HepG2 (cell line): Measurements from ENCODE around the gene CPHXL2. TPM values are rescaled to one million over a fixed set of nuclear protein-coding genes. Genes with fewer than 3 reads are reported as not detected.

Source experiments
- ATAC-seq: fragments of 200-7000 bp; cut with Tn5 transposase; 3 replicates; pipeline ENCODE4 v1.9.1; 2020; ENCODE audit warnings: mild to moderate bottlenecking, moderate library complexity
- BruUV-seq: library from RNA; stranded (reverse); fragments of 400-500 nt; replicated peaks from 2 replicates; lab custom pipeline; 2021; lab: Mats Ljungman, UMichigan
- CTCF ChIA-PET: fragments of 300-600 bp; formaldehyde crosslinking; extraction: SDS; loops from one replicate; lab custom pipeline; 2021; ENCODE audit warnings: low total read pairs, inconsistent platforms, low intra/inter-chr PET ratio; lab: Yijun Ruan, JAX
- POLR2A ChIA-PET: fragments of 350-600 bp; sonication (Branson Sonifier 250); formaldehyde crosslinking; loops from one replicate; lab custom pipeline; 2020; ENCODE audit warnings: antibody characterized with exemption, inconsistent platforms; lab: Yijun Ruan, JAX
- DNase-seq: peaks from one replicate; pipeline ENCODE4 v3.0.0-alpha.2; 2015; ENCODE audit warnings: low spot score
- FAIRE-seq: peaks from 3 replicates; lab custom pipeline; 2011; peaks lifted over from hg19 to GRCh38; lab: Jason Lieb, UNC
- H2AFZ ChIP-seq: one replicate; pipeline ENCODE4 v1.6.1; 2011; ENCODE audit warnings: low read length, inconsistent platforms
- H3K27ac ChIP-seq: fragments of 300-600 bp; 3 replicates; pipeline ENCODE4 v1.8.0; 2011; ENCODE audit warnings: mixed run types, mild to moderate bottlenecking, mixed read lengths, low read length, inconsistent platforms; ENCODE audit not compliant: insufficient read depth; ENCODE audit errors: extremely low read length
- H3K27me3 ChIP-seq, 2 experiments: fragments of 200-600 bp in 1 of 2; 2 replicates in 1 of 2; 3 replicates in 1 of 2; pipeline versions ENCODE4 v1.6.0 to v1.8.0; 2011; ENCODE audit warnings: low read length in 2 of 2, mild to moderate bottlenecking in 2 of 2, moderate library complexity in 2 of 2, inconsistent platforms in 1 of 2; ENCODE audit not compliant: insufficient read depth in 2 of 2, control insufficient read depth in 1 of 2
- H3K36me3 ChIP-seq, 2 experiments: fragments of 200-600 bp in 1 of 2; replicated peaks in 1 of 2; 2 replicates in 1 of 2; 3 replicates in 1 of 2; pipeline versions ENCODE4 v1.5.1 to v1.8.0; 2011; ENCODE audit warnings: low read length in 2 of 2, inconsistent platforms in 1 of 2; ENCODE audit not compliant: insufficient read depth in 2 of 2, control insufficient read depth in 1 of 2
- H3K4me1 ChIP-seq: 2 replicates; pipeline ENCODE4 v1.5.1; 2012; ENCODE audit warnings: low read length, inconsistent platforms; ENCODE audit not compliant: insufficient read depth
- H3K4me2 ChIP-seq: 2 replicates; pipeline ENCODE4 v1.6.0; 2011; ENCODE audit warnings: low read depth, low read length, inconsistent platforms
- H3K4me3 ChIP-seq, 3 experiments: fragments of 200-600 bp in 1 of 3; sonication (generic), shearing (Covaris generic) in 1 of 3; replicated peaks in 1 of 3; 2 replicates each; pipeline ENCODE4 v1.5.1; 2011 to 2016; ENCODE audit warnings: low read length in 3 of 3, inconsistent platforms in 2 of 3, low read depth in 2 of 3, mild to moderate bottlenecking in 2 of 3, control low read depth in 1 of 3, mixed read lengths in 1 of 3; ENCODE audit not compliant: insufficient read depth in 1 of 3
- H3K79me2 ChIP-seq: one replicate; pipeline ENCODE4 v1.6.1; 2011; ENCODE audit warnings: low read length, inconsistent platforms; ENCODE audit not compliant: insufficient read depth
- H3K9ac ChIP-seq: 2 replicates; pipeline ENCODE4 v1.6.0; 2011; ENCODE audit warnings: mild to moderate bottlenecking, low read depth, low read length, inconsistent platforms; ENCODE audit not compliant: insufficient read depth
- H3K9me3 ChIP-seq: 2 replicates; pipeline ENCODE4 v1.5.1; 2012; ENCODE audit warnings: mild to moderate bottlenecking, low read length
- H4K20me1 ChIP-seq: 2 replicates; pipeline ENCODE4 v1.6.0; 2011; ENCODE audit warnings: inconsistent platforms, mild to moderate bottlenecking, low read length, moderate library complexity; ENCODE audit not compliant: insufficient read depth
- AGO1 ChIP-seq: fragments of 200-400 bp; formaldehyde crosslinking; IDR thresholded peaks from 2 replicates; pipeline ENCODE4 v1.6.1; 2017; ENCODE audit warnings: mild to moderate bottlenecking, low read depth, low read length, moderate library complexity; ENCODE audit not compliant: poor library complexity, severe bottlenecking
- CREM ChIP-seq, 2 experiments: sonication (generic) in 1 of 2; formaldehyde crosslinking in 1 of 2; IDR thresholded peaks; 2 replicates each; pipeline versions ENCODE4 v1.4.0 to v1.6.1; 2016 to 2020; ENCODE audit warnings: antibody characterized with exemption in 1 of 2, mild to moderate bottlenecking in 1 of 2, missing genetic modification reagents in 1 of 2
- DPF2 ChIP-seq: sonication (generic); formaldehyde crosslinking; IDR thresholded peaks from 2 replicates; pipeline ENCODE4 v1.4.0; 2020; ENCODE audit warnings: mild to moderate bottlenecking, low read depth, missing genetic modification reagents, borderline replicate concordance
- GFI1 ChIP-seq: sonication (generic); formaldehyde crosslinking; IDR thresholded peaks from 2 replicates; pipeline ENCODE4 v1.5.0; 2020; ENCODE audit warnings: missing genetic modification reagents, mild to moderate bottlenecking, borderline replicate concordance
- GTF2F1 ChIP-seq: fragments of 150-350 bp; IDR thresholded peaks from 2 replicates; pipeline ENCODE4 v1.6.1; 2014; ENCODE audit warnings: low read length
- MEIS2 ChIP-seq: sonication (generic); formaldehyde crosslinking; IDR thresholded peaks from 2 replicates; pipeline ENCODE4 v1.9.0; 2021; ENCODE audit warnings: mild to moderate bottlenecking, missing genetic modification reagents
- RORA ChIP-seq: sonication (generic); formaldehyde crosslinking; IDR thresholded peaks from 2 replicates; pipeline ENCODE4 v1.5.0; 2020; ENCODE audit warnings: mild to moderate bottlenecking, missing genetic modification reagents, moderate library complexity
- ZBTB39 ChIP-seq: sonication (generic); formaldehyde crosslinking; IDR thresholded peaks from 2 replicates; pipeline ENCODE4 v1.5.0; 2020; ENCODE audit warnings: missing genetic modification reagents
- ZNF503 ChIP-seq: sonication (generic); formaldehyde crosslinking; IDR thresholded peaks from 2 replicates; pipeline ENCODE4 v1.4.0; 2020; ENCODE audit warnings: missing genetic modification reagents
- ZNF720 ChIP-seq: sonication (generic); formaldehyde crosslinking; IDR thresholded peaks from 2 replicates; pipeline ENCODE4 v1.4.0; 2020; ENCODE audit warnings: missing genetic modification reagents
- ZNF737 ChIP-seq: sonication (generic); formaldehyde crosslinking; IDR thresholded peaks from 2 replicates; pipeline ENCODE4 v1.5.0; 2020; ENCODE audit warnings: missing genetic modification reagents, mild to moderate bottlenecking, borderline replicate concordance
- ZXDC ChIP-seq: sonication (generic); formaldehyde crosslinking; IDR thresholded peaks from 2 replicates; pipeline ENCODE4 v1.5.0; 2020; ENCODE audit warnings: mild to moderate bottlenecking, missing genetic modification reagents
- WGBS: methylation state at CpG from one replicate; pipeline ENCODE4 v1.1.6; 2017; ENCODE audit warnings: low lambda C conversion rate; 5-methylcytosine and 5-hydroxymethylcytosine counted together
- in situ Hi-C: cut with HindIII; loops from 2 replicates; pipeline ENCODE4 v1.10.0; 2017; ENCODE audit warnings: low pct_unique_long_range_greater_than_20kb; ENCODE audit not compliant: extremely low pct_ligation_motif_present
- intact Hi-C: fragments of 100-400 bp; cut with micrococcal nuclease; formaldehyde crosslinking; loops from one replicate; pipeline ENCODE4 v1.10.0; 2022; ENCODE audit not compliant: unreplicated experiment
- polyA plus RNA-seq, 8 experiments: library from polyadenylated mRNA; depleted of rRNA in 3 of 8; stranded (reverse) in 7 of 8; unstranded in 1 of 8; fragments of >200 nt; fragmentation: Illumina TruSeq in 4 of 8; extraction: Trizol in 4 of 8; gene quantifications; 2 replicates each; pipeline versions ENCODE4 v1.2.1 to v1.2.3, GENCODE V29; 2011 to 2016; ENCODE audit warnings: low read depth in 4 of 8, missing spikeins in 1 of 8, mixed read lengths in 1 of 8; ENCODE audit not compliant: insufficient read depth in 1 of 8
- total RNA-seq, 5 experiments: library from RNA; depleted of rRNA; stranded (reverse); fragments of >200 nt; fragmentation: Illumina TruSeq; extraction: Trizol; gene quantifications; 2 replicates each; pipeline ENCODE4 v1.2.3, GENCODE V29; 2016; ENCODE audit warnings: low read depth in 1 of 5

CPHXL2 gene
- total and polyA plus RNA-seq, 2 of the 13 experiments (the other 11 are each of a cell fraction or from before 2014, with no cell fraction given) = not detected

GRCh38 chr16:75648265-75649076, 28.3 kb downstream of the CPHXL2 start (continued):
- TF ChIP-seq CREM (IDR thresholded peaks at IDR 0.05) = 0 out of 2 replicates have a peak, but pooled peaks have one; percentile 10
- TF ChIP-seq CREM (CRISPR knock-in tag; IDR thresholded peaks at IDR 0.05) = no peak
- TF ChIP-seq ZXDC = no peak
- TF ChIP-seq AGO1 = peak; percentile 34

- H3K9ac ChIP-seq = peak within 1 kb of the TSS; percentile 94
- intact Hi-C loops = loop anchor here (2.0 to 5.0 kb wide), 2 partner anchors 80 to 177 kb away; partner anchors contain the start of gene GABARAPL2
- peaks cover 3 to 25% of the 10 kb centered on the region in 2 experiments for H3K36me3 ChIP-seq
- ChIA-PET POLR2A (interaction anchor here (0.7 to 2.9 kb wide), 15 partner anchors 8 to 342 kb away, joined by 3 to 28 read pairs (median 5); partner anchors contain the start of genes ADAT1, CFDP1, GABARAPL2 and TMEM231), CTCF (no interaction called here)
- H3K79me2 ChIP-seq = peaks cover 92% of the 10 kb centered on the region
- H2AFZ ChIP-seq = peak within 1 kb of the TSS; percentile 39
- no peaks in the 10 kb centered on the region; a peak in 1 of 5 replicates for H3K27me3 ChIP-seq
- DNase-seq (peak; percentile 92), ATAC-seq (peak; percentile 97), FAIRE-seq (peak; percentile 75)
- H3K4me1 ChIP-seq = peaks cover 58% of the 10 kb centered on the region
- TSS peak; percentile 50 for BruUV-seq
- H3K27ac ChIP-seq = peak within 1 kb of the TSS; percentile 93
- H4K20me1 ChIP-seq = peaks cover 46% of the 10 kb centered on the region
- H3K4me2 ChIP-seq = peak within 1 kb of the TSS; percentile 87
- peak within 1 kb of the TSS; percentile 82 to 96 (median 93) for H3K4me3 ChIP-seq
- WGBS = 3% methylated on average over 37 of the region's 76 CpGs
- in situ Hi-C loops = loop anchor here (5.0 kb wide), 1 partner anchor 115 kb away; no protein-coding TSS in a partner anchor
- H3K9me3 ChIP-seq = no peaks in the 10 kb centered on the region
- TF ChIP-seq ZNF720 (CRISPR knock-in tag) (no peak), RORA (no peak), GFI1 (CRISPR knock-in tag) (peak; percentile 64), ZNF737 (CRISPR knock-in tag) (0 out of 2 replicates have a peak, but pooled peaks have one; percentile 84), GTF2F1 (peak; percentile 38; the same call in 1 of the 2 replicates), MEIS2 (CRISPR knock-in tag) (peak; percentile 86), ZNF503 (CRISPR knock-in tag) (0 out of 2 replicates have a peak, but pooled peaks have one; percentile 40), ZBTB39 (CRISPR knock-in tag) (peak; percentile 90), DPF2 (CRISPR knock-in tag) (no peak)
These were observed 29.1 kb downstream of the CPHXL2 start, which contains the start of the genes KARS1 and TERF2IP for GRCh38 chr16:75647492-75648264. KARS1 (minus strand) TSS chr16:75647665; CDS start chr16:75647639, 26 bp downstream. TERF2IP (plus strand) TSS chr16:75647773; CDS start chr16:75647883, 110 bp downstream.
